ENCODE measurements around the gene SUSD4.
"Not testable (repeated sequence)": the region's sequence is repeated elsewhere in the genome, so short reads cannot be mapped to it uniquely, and the experiment has no call there.

The SUSD4 gene

DNA sequence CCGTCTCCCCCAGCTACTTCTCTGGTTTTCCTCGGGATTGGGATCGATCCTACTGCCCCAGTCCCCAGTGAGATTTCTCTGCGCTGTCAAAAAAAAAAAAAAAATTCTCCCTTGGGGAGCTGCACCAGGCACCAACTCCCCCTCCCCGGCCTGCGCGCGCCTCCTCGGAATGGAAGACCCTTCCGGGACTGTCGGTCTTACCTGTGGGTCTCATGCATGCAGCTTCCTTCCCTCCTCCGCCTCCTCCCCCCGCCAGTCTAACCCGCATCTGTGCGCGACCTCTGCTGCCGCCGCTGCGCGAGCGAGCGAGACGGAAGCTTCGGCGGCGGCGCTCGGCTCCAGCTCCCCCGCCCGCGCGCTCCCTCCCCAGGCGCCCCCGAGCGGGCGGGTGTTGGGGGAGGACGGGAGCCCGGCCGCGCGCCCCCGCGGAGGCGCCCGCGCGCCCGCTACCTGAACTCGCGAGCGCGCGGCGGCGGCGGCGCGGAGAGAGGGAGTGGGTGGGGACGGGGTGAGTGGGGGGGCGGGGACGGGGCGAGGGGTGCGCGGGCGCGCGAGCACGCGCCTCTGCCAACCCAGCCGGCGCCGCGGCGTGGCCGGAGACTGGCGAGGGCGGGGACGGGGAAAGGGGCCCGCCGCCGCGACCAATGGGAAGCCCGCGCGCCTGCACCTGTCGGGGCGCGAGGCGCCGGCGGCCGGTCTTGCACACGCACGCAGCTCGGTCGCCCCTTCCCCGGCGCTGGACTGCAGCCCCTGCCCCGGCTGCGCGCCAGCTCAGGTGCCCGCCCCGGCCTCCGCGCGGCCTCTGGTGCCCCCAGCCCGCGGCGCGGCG lies at the start of gene SUSD4:
Gene SUSD4 (minus strand): TSS at position 321 of the 829 bp plus-strand sequence. CDS start 751 bp downstream, outside the sequence.
- DNase-seq (ENCODE audit: low read depth), result peak; percentile 62

DNA sequence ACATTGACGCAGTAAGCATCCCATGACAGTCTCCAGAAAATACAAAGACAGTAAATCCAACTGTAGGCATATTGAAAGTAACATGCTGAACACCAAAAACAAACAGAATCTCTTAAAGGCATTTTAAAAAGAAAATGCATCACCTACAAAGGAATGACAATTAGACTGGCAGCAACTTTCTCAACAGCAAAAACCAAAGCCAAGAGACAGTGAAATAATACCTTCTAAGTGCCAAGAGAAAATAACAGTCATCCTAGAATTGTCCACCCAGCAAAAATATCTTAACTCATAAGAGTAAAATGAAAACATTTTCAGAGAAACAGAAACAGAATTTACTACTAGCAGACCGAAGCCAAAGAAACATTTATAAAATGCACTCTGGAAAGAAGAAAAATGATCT lies 49.2 kb upstream of the SUSD4 start:
- no peak for DNase-seq (ENCODE audit: low read depth)

GRCh38 chr1:223411710-223412109 lies 47.7 kb upstream of the SUSD4 start:
- no peak for DNase-seq (ENCODE audit: low read depth)

GRCh38 chr1:223411309-223411708 lies 47.3 kb upstream of the SUSD4 start:
- no peak for DNase-seq (ENCODE audit: low read depth)

- no peak for DNase-seq (ENCODE audit: low read depth)
These were observed 46.1 kb upstream of the SUSD4 start for GRCh38 chr1:223410036-223410435.

DNA sequence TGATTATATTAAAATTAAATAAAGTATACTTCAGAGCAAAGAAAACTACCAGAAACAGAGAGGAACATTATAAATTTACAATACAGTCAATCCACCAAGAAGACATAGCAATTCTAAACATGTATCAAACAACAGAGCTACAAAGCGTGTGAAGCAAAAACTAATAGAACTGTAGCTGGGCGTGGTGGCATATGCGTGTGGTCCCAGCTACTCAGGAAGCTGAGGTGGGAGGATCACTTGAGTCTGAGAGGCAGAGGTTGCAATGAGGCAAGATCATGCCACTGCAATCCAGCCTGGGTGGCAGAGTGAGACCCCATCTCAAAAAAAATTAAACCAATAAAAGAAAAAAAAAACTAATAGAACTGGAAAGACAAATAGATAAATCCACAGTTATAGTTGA lies 41.5 kb upstream of the SUSD4 start:
- no peak for DNase-seq (ENCODE audit: low read depth)

- no peak for DNase-seq (ENCODE audit: low read depth)
These were observed 39.3 kb upstream of the SUSD4 start for GRCh38 chr1:223403184-223403815.

- no peak for DNase-seq (ENCODE audit: low read depth)
These were observed 38.8 kb upstream of the SUSD4 start for GRCh38 chr1:223402790-223403142.

DNA sequence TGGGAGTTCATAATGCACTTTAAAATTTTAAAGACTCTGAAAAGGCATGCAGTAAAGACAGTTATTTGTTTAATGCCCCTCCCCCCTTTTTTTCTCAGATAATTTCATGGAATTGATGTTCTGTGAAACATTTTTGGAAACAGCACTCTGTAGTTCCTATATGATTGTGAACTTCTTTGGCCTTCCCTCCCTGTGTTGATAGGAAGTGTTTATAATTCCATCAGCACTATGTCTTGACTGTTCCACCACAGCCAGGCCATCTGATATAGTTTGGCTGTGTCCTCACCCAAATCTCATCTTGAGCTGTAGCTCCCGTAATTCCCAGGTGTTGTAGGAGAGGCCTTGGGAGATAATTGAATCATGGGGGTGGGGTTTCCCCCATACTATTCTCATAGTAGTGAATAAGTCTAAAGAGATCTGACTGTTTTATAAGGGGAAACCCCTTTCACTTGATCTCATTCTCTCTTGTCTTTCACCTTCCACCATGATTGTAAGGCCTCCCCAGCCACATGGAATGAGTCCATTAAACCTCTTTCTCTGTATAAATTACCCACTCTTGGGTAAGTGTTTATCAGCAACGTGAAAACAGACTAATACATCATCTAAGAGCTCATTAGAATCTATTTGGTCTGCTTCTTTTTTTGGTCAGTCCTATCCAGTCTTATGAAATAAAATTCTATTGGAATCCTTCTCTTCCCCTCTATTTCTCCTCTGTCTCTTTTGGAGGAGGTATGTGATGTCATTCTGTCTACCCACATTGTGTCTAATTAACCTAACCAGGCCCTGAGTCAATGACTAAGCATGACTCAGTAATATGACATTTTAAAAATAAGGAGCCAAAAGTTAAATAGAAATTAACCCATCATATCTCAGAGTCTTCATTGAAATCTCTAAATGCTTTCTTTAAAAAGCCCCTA lies 38.2 kb upstream of the SUSD4 start:
- DNase-seq (ENCODE audit: low read depth), result no peak

GRCh38 chr1:223399393-223399792 lies 35.4 kb upstream of the SUSD4 start:
- DNase-seq (ENCODE audit: low read depth), result not testable (repeated sequence)

- no peak for DNase-seq (ENCODE audit: low read depth)
These were observed 30.7 kb upstream of the SUSD4 start for GRCh38 chr1:223394706-223395105.

GRCh38 chr1:223394242-223394641 lies 30.3 kb upstream of the SUSD4 start:
- no peak for DNase-seq (ENCODE audit: low read depth)

DNA sequence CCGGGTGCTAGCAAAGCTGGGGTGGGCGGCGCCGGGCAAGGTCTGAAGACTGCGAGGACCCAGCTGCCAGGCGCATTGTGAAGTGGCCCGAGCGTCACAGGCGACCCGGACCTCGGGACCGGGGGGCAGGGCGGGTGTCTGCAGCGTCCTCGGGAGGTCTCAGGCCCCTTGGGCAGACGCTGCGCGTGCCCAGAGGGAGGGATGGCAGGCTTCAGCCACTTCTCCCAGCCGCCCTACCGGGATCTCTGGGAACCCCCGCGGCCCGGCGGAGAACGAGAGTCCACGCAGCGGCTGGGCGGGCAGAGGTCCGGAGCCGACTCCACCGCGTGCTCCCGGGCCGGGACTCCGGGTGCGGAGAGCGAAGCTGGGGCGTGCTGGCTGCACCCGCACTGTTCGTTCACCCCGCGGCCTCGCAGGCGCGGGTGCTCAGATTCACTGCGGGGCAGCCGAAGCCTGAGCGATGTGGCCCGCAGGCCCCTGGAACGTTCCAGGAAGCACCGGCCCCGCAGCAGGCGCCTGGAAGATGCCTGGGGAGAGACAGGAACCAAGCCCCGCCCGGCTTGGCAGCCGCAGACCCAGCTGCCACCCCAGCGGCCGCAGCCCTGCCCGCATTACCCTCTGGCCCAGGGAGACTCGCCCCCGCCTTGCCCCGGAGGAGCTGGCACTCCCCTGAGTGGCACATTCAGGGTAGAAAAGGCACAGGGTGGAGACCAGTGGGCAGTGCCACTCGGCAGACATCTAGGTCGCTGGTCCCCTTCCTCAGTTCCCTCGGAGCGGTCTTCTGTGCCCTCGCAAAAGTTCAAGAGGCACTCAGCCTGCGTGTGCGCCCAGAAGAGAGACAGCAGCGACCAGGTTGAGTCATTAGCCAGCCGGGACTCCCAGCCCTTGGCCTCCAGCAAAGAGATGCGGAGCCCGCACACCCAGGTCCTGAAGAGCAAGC lies 29.6 kb upstream of the SUSD4 start, which contains the start of gene CCDC185:
Gene CCDC185 (plus strand): TSS at position 141 of the 940 bp plus-strand sequence. CDS start 61 bp downstream, at position 202.
- DNase-seq (ENCODE audit: low read depth), result no peak

GRCh38 chr1:223390618-223391017 lies 26.6 kb upstream of the SUSD4 start:
- DNase-seq (ENCODE audit: low read depth), result no peak

DNA sequence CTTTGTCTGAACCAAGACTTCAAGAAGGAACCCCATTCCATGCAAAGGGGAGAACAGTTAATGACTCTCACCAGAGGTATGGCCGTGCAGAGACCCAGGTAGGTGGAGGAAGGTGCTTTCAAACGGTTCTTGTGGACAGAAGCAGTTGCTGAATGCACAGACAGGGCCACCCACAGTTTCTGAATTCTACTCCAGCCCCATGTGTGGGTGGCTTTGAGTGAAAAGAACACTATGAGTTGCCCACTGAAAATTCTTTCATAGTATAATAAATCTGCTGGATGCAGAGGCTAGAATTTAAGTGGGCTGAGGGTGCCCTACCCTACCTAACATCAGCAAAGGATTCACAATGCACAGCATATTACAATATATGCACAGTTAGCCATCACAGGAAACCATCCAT lies 22.0 kb upstream of the SUSD4 start:
- no peak for DNase-seq (ENCODE audit: low read depth)

- no peak for DNase-seq (ENCODE audit: low read depth)
These were observed 14.8 kb upstream of the SUSD4 start for GRCh38 chr1:223378754-223379153.

DNA sequence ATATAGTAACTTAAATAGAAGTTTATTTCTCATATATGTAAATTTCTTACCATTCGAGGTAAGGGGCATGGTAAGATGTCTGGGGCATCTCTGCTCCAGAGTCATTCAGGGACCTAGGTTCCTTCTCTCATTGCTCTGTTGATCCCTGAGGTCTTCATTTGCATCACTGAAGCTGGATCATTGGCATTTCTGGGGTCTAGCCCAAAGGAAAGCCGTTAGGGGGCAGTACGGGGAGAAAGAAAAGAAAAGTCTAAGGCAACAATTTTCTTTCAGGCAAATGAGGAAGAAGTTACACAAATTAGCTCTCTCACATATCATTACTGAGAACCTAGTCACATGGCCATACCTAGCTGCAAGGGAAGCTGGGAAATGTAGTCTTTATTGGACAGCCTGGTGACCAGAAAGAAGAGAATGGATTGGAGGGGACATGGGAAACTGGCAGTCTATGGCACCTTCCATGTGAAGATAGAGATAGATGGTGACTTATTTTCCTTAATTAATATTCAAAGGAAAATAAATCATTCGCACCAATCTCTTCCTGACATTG lies 10.2 kb upstream of the SUSD4 start:
- no peak for DNase-seq (ENCODE audit: low read depth)

GRCh38 chr1:223364685-223365382 lies 858 bp upstream of the SUSD4 start:
- DNase-seq (ENCODE audit: low read depth), result no peak

DNA sequence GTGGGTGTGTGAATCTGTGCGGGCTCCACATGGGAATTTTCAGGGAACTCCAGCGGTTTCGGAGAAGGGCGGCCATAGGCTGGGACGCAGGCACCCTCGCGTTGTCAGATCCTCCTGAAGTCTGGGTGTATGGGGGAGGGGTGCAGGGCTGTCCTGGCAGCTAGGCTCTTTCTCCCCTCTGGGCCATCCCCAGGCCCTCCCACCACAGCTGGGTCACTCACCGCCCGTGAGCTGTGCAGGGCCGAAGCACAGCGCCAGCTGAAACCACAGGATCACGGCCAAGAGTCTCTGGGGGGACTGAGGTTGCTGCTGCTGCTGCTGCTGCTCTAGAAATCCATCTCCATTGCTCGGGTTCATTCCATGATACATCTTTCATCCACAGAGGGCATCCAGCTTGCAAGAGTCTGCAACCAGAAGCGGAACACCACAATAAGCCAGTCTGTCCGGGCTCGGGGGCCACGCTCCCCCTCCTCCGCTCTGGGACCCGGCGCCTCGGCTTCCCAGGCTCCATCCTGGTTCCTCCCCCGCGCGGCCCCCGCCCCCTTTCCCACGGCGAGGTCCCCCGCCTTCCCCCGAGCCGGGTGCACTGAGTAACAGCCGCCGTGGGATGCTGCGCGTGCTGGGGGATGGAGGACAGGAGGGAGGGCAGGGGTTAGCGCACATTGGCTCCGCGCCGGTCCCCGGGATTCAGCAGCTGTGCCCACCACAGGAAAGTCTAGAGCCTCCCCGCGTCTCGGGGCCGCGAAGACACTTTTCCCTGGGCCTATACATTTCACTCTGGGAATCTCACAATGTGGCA lies 720 bp downstream of the SUSD4 start:
- no peak for DNase-seq (ENCODE audit: low read depth)

- no peak for DNase-seq (ENCODE audit: low read depth)
These were observed 5.2 kb downstream of the SUSD4 start for GRCh38 chr1:223358826-223359225.

Data from activated T-cell treated with anti-CD3 and anti-CD28 coated beads for 48 hours (primary cell).